ENCODE data around the gene PLXNA2.

DNA sequence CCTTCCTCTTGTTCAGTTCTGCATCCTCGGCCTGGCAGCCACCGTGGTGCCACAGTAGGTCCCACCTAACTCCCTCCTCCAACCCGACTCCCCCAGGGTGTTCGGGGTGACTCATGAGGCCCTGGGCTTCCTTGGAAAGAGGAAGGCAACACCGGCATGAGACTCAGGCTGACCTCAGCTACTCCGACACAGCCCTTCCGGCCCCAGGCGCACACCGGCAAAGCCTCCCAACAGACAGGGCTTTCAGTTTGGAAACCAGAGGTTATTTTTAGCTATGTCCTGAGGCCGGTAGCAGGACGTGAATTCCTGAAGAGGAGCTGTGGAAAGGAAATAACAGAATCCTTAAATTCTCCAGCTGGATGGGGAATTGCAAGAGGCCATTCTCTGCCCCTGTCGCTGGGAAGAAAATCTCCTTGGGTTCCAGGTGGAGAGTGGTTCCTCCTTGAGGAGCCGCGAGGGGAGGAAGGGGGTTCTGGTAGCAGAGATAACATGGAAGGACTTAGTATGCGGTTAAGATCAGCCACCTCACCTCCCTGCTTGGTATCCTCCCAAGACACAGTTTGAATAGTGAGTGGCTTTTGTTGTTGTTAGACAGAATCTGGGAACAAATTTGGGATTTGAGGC, 24.4 kb downstream of the PLXNA2 start:
- no peak for TF ChIP-seq RARB (CRISPR knock-in tag; IDR thresholded peaks at IDR 0.05)
- TF ChIP-seq HOXB5 (CRISPR knock-in tag; IDR thresholded peaks at IDR 0.05): no peak
